HG02852 (cell line): ENCODE measurements around the gene SEMA5A.
A peak's percentile ranks its signal among the peaks of the same experiment; 100 is the strongest.

ENCODE experiments used
- ATAC-seq: cut with Tn5 transposase; IDR thresholded peaks from one replicate; pipeline ENCODE4 v1.9.1; 2021; ENCODE audit warnings: mild to moderate bottlenecking, moderate library complexity; ENCODE audit not compliant: unreplicated experiment

The SEMA5A gene

GRCh38 chr5:9233035-9233434, 312.8 kb downstream of the SEMA5A start:
- no peak for ATAC-seq

GRCh38 chr5:9231842-9232241, 314.0 kb downstream of the SEMA5A start:
- no peak for ATAC-seq

GRCh38 chr5:9230355-9230754, 315.5 kb downstream of the SEMA5A start:
- ATAC-seq: no peak

GRCh38 chr5:9226016-9226536, 319.8 kb downstream of the SEMA5A start:
- no peak for ATAC-seq

GRCh38 chr5:9222054-9222976, 323.6 kb downstream of the SEMA5A start:
- no peak for ATAC-seq

- no peak for ATAC-seq
Observed at GRCh38 chr5:9218358-9218757, 327.5 kb downstream of the SEMA5A start.

- ATAC-seq: no peak
Observed at GRCh38 chr5:9212605-9213004, 333.3 kb downstream of the SEMA5A start.

- no peak for ATAC-seq
Observed at GRCh38 chr5:9209846-9210492, 335.9 kb downstream of the SEMA5A start.

GRCh38 chr5:9207817-9208418, 338.0 kb downstream of the SEMA5A start:
- peak; percentile 79 for ATAC-seq

- no peak for ATAC-seq
Observed at GRCh38 chr5:9202636-9203035, 343.2 kb downstream of the SEMA5A start.

GRCh38 chr5:9201761-9202160, 344.1 kb downstream of the SEMA5A start:
- ATAC-seq: no peak

GRCh38 chr5:9201011-9201410, 344.9 kb downstream of the SEMA5A start:
- ATAC-seq: no peak

GRCh38 chr5:9198394-9198793, 347.5 kb downstream of the SEMA5A start:
- peak; percentile 5 for ATAC-seq

- peak; percentile 97 for ATAC-seq
Observed at GRCh38 chr5:9197881-9198260, 348.0 kb downstream of the SEMA5A start.

- ATAC-seq: no peak
Observed at GRCh38 chr5:9196403-9197227, 349.3 kb downstream of the SEMA5A start.

- ATAC-seq: no peak
Observed at GRCh38 chr5:9194509-9194908, 351.4 kb downstream of the SEMA5A start.

- ATAC-seq: no peak
Observed at GRCh38 chr5:9192266-9192665, 353.6 kb downstream of the SEMA5A start.

GRCh38 chr5:9189681-9190080, 356.2 kb downstream of the SEMA5A start:
- no peak for ATAC-seq

- ATAC-seq: no peak
Observed at GRCh38 chr5:9188956-9189355, 356.9 kb downstream of the SEMA5A start.

- no peak for ATAC-seq
Observed at GRCh38 chr5:9188131-9188530, 357.7 kb downstream of the SEMA5A start.

- no peak for ATAC-seq
Observed at GRCh38 chr5:9187614-9188013, 358.3 kb downstream of the SEMA5A start.
